HEK293T (cell line): ENCODE data around the gene OR10T2.

Experiments used
- ARNT ChIP-seq: fragments of 450-650 bp; IDR thresholded peaks from 2 replicates; pipeline ENCODE4 v1.6.1; 2017; ENCODE audit warnings: mild to moderate bottlenecking
- BHLHE40 ChIP-seq: fragments of 450-650 bp; IDR thresholded peaks from 2 replicates; pipeline ENCODE4 v1.6.1; 2016; ENCODE audit warnings: mild to moderate bottlenecking, moderate library complexity, borderline replicate concordance
- CTBP1 ChIP-seq: fragments of 450-650 bp; IDR thresholded peaks from 2 replicates; pipeline ENCODE4 v1.6.1; 2016; ENCODE audit warnings: borderline replicate concordance
- FOXA1 ChIP-seq: fragments of 450-650 bp; IDR thresholded peaks from 2 replicates; pipeline ENCODE4 v1.6.1; 2016; ENCODE audit warnings: mild to moderate bottlenecking
- FOXK2 ChIP-seq: fragments of 450-650 bp; IDR thresholded peaks from 2 replicates; pipeline ENCODE4 v1.6.1; 2016; ENCODE audit warnings: mild to moderate bottlenecking
- FOXM1 ChIP-seq: fragments of 450-650 bp; IDR thresholded peaks from 2 replicates; pipeline ENCODE4 v1.6.1; 2017; ENCODE audit warnings: mild to moderate bottlenecking, borderline replicate concordance
- HDGF ChIP-seq: fragments of 450-650 bp; IDR thresholded peaks from 2 replicates; pipeline ENCODE4 v1.6.1; 2017; ENCODE audit warnings: antibody characterized with exemption, borderline replicate concordance
- L3MBTL2 ChIP-seq: fragments of 450-650 bp; conservative IDR thresholded peaks from 2 replicates; pipeline ENCODE4 v1.6.1; 2016; ENCODE audit warnings: mild to moderate bottlenecking
- NFRKB ChIP-seq: fragments of 450-650 bp; IDR thresholded peaks from 2 replicates; pipeline ENCODE4 v1.6.1; 2016; ENCODE audit warnings: mild to moderate bottlenecking, moderate library complexity
- SP1 ChIP-seq: fragments of 450-650 bp; IDR thresholded peaks from 2 replicates; pipeline ENCODE4 v1.6.1; 2017
- SUZ12 ChIP-seq: fragments of 450-650 bp; IDR thresholded peaks from 2 replicates; pipeline ENCODE4 v1.6.1; 2016; ENCODE audit warnings: mild to moderate bottlenecking
- TARDBP ChIP-seq: fragments of 450-650 bp; IDR thresholded peaks from 2 replicates; pipeline ENCODE4 v1.6.1; 2016
- ZNF384 ChIP-seq: fragments of 450-650 bp; IDR thresholded peaks from 2 replicates; pipeline ENCODE4 v1.6.1; 2016

- TF ChIP-seq FOXA1 (no peak), SP1 (no peak), NFRKB (no peak), FOXM1 (no peak), ZNF384 (no peak), L3MBTL2 (no peak), TARDBP (no peak), FOXK2 (no peak), BHLHE40 (no peak), ARNT (no peak), HDGF (no peak), SUZ12 (no peak), CTBP1 (no peak)
These were observed 35.5 kb upstream of the OR10T2 start for GRCh38 chr1:158434741-158435140.
